COR-L47 (cell line): Measurements from ENCODE around the gene ZMIZ1.
"Not testable (repeated sequence)": the region's sequence is repeated elsewhere in the genome, so short reads cannot be mapped to it uniquely, and the experiment has no call there.

ENCODE experiments used
- DNase-seq: peaks from one replicate; lab custom pipeline; 2025; lab: John Stamatoyannopoulos, UW

Gene ZMIZ1

GRCh38 chr10:79266084-79266483 is 197.3 kb downstream of the ZMIZ1 start:
- DNase-seq = no peak

GRCh38 chr10:79266543-79267312 is 198.0 kb downstream of the ZMIZ1 start:
- DNase-seq = no peak

GRCh38 chr10:79267499-79267898 is 198.7 kb downstream of the ZMIZ1 start:
- DNase-seq = no peak

GRCh38 chr10:79268161-79268601 is 199.4 kb downstream of the ZMIZ1 start:
- DNase-seq = no peak

GRCh38 chr10:79268742-79269141 is 200.0 kb downstream of the ZMIZ1 start:
- DNase-seq = no peak

GRCh38 chr10:79269443-79269842 is 200.7 kb downstream of the ZMIZ1 start:
- no peak for DNase-seq

GRCh38 chr10:79269969-79270368 is 201.2 kb downstream of the ZMIZ1 start:
- no peak for DNase-seq

GRCh38 chr10:79270466-79271246 is 201.9 kb downstream of the ZMIZ1 start:
- no peak for DNase-seq

GRCh38 chr10:79272353-79272752 is 203.6 kb downstream of the ZMIZ1 start:
- no peak for DNase-seq

- DNase-seq = no peak
These were observed 204.8 kb downstream of the ZMIZ1 start for GRCh38 chr10:79273604-79274003.

GRCh38 chr10:79274279-79275104 is 205.7 kb downstream of the ZMIZ1 start:
- DNase-seq = no peak

GRCh38 chr10:79275105-79275430 is 206.3 kb downstream of the ZMIZ1 start:
- no peak for DNase-seq

GRCh38 chr10:79275431-79275851 is 206.7 kb downstream of the ZMIZ1 start:
- DNase-seq = no peak

GRCh38 chr10:79277579-79278269 is 209.0 kb downstream of the ZMIZ1 start:
- DNase-seq = no peak

GRCh38 chr10:79279047-79279446 is 210.3 kb downstream of the ZMIZ1 start:
- DNase-seq = not testable (repeated sequence)

- DNase-seq = no peak
These were observed 212.2 kb downstream of the ZMIZ1 start for GRCh38 chr10:79280956-79281355.

- no peak for DNase-seq
These were observed 213.6 kb downstream of the ZMIZ1 start for GRCh38 chr10:79282388-79282787.

- no peak for DNase-seq
These were observed 214.8 kb downstream of the ZMIZ1 start for GRCh38 chr10:79283616-79284015.

- DNase-seq = no peak
These were observed 215.5 kb downstream of the ZMIZ1 start for GRCh38 chr10:79284158-79284871.

- DNase-seq = no peak
These were observed 216.8 kb downstream of the ZMIZ1 start for GRCh38 chr10:79285315-79286197.
